H1 (cell line): Measurements from ENCODE around the gene URAD. TPM values are rescaled to one million over a fixed set of nuclear protein-coding genes. Genes with fewer than 3 reads are reported as not detected.

Experiments used
- CBX8 ChIP-seq: fragments of 300-800, 300-1000 bp; sonication (generic); IDR thresholded peaks from 2 replicates; pipeline ENCODE4 v1.7.1; 2016; ENCODE audit warnings: low read depth, low read length, borderline replicate concordance
- EGR1 ChIP-seq: IDR thresholded peaks from 2 replicates; pipeline ENCODE4 v1.6.1; 2011; ENCODE audit warnings: low read depth, low read length, borderline replicate concordance
- FOSL1 ChIP-seq: IDR thresholded peaks from 2 replicates; pipeline ENCODE4 v1.6.1; 2011; ENCODE audit warnings: mild to moderate bottlenecking, low read depth, low read length, moderate library complexity; ENCODE audit not compliant: insufficient read depth
- NANOG ChIP-seq: IDR thresholded peaks from 2 replicates; pipeline ENCODE4 v1.6.1; 2011; ENCODE audit warnings: low read length, low read depth, mild to moderate bottlenecking, inconsistent platforms; ENCODE audit not compliant: insufficient read depth, poor library complexity, severe bottlenecking
- POLR2A ChIP-seq, 2 experiments: IDR thresholded peaks; 1 replicate in 1 of 2; 2 replicates in 1 of 2; pipeline ENCODE4 v1.6.1; 2011; ENCODE audit warnings: low read depth in 2 of 2, low read length in 2 of 2, mild to moderate bottlenecking in 2 of 2; ENCODE audit errors: control extremely low read depth in 1 of 2
- SP2 ChIP-seq: IDR thresholded peaks from 2 replicates; pipeline ENCODE4 v1.6.1; 2012; ENCODE audit warnings: mild to moderate bottlenecking, low read length, inconsistent platforms
- SUZ12 ChIP-seq: fragments of 200-600 bp; sonication (generic); IDR thresholded peaks from 2 replicates; pipeline ENCODE4 v1.6.1; 2012; ENCODE audit warnings: mild to moderate bottlenecking, inconsistent platforms, low read length, moderate library complexity, mixed read lengths
- TAF1 ChIP-seq: IDR thresholded peaks from 2 replicates; pipeline ENCODE4 v1.6.1; 2011; ENCODE audit warnings: mild to moderate bottlenecking, low read depth, low read length
- polyA plus RNA-seq, 7 experiments: library from polyadenylated mRNA; depleted of rRNA in 3 of 7; stranded (reverse) in 5 of 7; unstranded in 2 of 7; fragments of >200 nt in 5 of 7; fragments of 200-250 nt in 2 of 7; gene quantifications; 1 replicate in 5 of 7; 2 replicates in 1 of 7; 4 replicates in 1 of 7; pipeline versions ENCODE4 v1.2.1 to v1.2.3, GENCODE V29; 2011 to 2013; ENCODE audit warnings: missing spikeins in 2 of 7, mixed read lengths in 2 of 7
- total RNA-seq: library from RNA; stranded (reverse); fragmentation: NEBNext Ultra II Directional; extraction: Animal tissue kit (Norgen Biotek cat#: 25700); gene quantifications from 2 replicates; pipeline ENCODE4 v1.2.1, GENCODE V29; 2021
- TF ChIP-seq, protein P1 (sequence below), 3 experiments: IDR thresholded peaks; 1 replicate in 2 of 3; 2 replicates in 1 of 3; pipeline versions ENCODE4 v1.5.1 to v1.6.1; 2011; ENCODE audit warnings: low read length in 3 of 3, mild to moderate bottlenecking in 3 of 3, inconsistent platforms in 2 of 3, low read depth in 1 of 3, moderate library complexity in 1 of 3; ENCODE audit not compliant: insufficient read depth in 1 of 3; ENCODE audit errors: control extremely low read depth in 1 of 3
- TF ChIP-seq, protein P2 (sequence below): IDR thresholded peaks from 2 replicates; pipeline ENCODE4 v1.6.1; 2012; ENCODE audit warnings: inconsistent platforms

URAD gene
- total and polyA plus RNA-seq, 2 of the 8 experiments (the other 6 are each of a cell fraction or from before 2014, with no cell fraction given): not detected

DNA sequence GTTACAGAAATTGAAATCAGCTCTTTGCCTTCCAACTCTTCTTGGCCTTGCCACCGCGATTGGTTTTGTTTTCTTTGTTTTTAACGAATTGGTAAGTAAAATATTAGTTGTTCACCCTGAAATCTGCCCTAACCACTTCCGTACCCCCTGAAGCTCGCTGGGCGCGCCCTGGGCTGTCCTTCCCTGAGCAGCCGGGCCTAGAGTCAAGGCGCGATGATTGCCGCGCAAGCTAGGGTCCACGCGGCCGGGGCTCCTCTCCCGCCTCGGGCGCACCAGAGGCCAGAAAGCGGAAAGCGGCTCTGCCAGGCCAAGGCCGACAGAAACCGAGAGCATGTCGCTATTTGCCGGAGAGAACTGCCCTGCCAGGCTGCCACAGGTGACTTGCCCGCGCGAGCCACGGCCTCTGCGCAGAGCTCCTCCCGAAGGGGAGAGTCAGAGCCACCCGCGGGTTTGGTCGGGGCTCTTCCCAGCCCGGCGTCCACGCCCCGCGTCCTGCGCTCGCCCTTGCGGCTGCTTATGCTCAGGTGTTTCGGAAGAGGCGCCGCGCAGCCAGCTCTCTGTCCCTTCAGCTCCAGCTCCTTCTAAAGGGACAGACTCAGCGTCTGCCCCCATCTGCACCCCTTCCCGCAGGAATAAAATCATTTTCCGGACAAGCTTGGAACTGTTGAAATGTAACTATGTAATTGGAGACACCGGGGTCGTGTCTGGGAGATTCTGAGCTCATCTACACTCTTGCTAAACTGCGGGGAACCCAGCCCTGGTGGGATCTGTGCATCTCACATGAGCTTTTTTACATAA lies 12.7 kb downstream of the URAD start (continued):
- TF ChIP-seq FOSL1 (no peak), POLR2A (IDR thresholded peaks at IDR 0.05; ENCODE audit: control extremely low read depth in 1 of 2, low read depth in 2 of 2, low read length in 2 of 2) (no peak), EGR1 (no peak), CBX8 (peak; percentile 95; the same call in 1 of the 2 replicates), NANOG (no peak), SP2 (no peak), SUZ12 (peak; percentile 100), TAF1 (no peak)
- TF ChIP-seq, protein P1, sequence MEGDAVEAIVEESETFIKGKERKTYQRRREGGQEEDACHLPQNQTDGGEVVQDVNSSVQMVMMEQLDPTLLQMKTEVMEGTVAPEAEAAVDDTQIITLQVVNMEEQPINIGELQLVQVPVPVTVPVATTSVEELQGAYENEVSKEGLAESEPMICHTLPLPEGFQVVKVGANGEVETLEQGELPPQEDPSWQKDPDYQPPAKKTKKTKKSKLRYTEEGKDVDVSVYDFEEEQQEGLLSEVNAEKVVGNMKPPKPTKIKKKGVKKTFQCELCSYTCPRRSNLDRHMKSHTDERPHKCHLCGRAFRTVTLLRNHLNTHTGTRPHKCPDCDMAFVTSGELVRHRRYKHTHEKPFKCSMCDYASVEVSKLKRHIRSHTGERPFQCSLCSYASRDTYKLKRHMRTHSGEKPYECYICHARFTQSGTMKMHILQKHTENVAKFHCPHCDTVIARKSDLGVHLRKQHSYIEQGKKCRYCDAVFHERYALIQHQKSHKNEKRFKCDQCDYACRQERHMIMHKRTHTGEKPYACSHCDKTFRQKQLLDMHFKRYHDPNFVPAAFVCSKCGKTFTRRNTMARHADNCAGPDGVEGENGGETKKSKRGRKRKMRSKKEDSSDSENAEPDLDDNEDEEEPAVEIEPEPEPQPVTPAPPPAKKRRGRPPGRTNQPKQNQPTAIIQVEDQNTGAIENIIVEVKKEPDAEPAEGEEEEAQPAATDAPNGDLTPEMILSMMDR (IDR thresholded peaks at IDR 0.05; ENCODE audit: control extremely low read depth in 1 of 3, insufficient read depth in 1 of 3, low read depth in 1 of 3, low read length in 3 of 3): no peak
- TF ChIP-seq, protein P2, sequence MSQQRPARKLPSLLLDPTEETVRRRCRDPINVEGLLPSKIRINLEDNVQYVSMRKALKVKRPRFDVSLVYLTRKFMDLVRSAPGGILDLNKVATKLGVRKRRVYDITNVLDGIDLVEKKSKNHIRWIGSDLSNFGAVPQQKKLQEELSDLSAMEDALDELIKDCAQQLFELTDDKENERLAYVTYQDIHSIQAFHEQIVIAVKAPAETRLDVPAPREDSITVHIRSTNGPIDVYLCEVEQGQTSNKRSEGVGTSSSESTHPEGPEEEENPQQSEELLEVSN: peak; percentile 25; the same call in 1 of the 2 replicates
